ENCODE measurements around the gene ACOX1.

ACOX1 gene

DNA sequence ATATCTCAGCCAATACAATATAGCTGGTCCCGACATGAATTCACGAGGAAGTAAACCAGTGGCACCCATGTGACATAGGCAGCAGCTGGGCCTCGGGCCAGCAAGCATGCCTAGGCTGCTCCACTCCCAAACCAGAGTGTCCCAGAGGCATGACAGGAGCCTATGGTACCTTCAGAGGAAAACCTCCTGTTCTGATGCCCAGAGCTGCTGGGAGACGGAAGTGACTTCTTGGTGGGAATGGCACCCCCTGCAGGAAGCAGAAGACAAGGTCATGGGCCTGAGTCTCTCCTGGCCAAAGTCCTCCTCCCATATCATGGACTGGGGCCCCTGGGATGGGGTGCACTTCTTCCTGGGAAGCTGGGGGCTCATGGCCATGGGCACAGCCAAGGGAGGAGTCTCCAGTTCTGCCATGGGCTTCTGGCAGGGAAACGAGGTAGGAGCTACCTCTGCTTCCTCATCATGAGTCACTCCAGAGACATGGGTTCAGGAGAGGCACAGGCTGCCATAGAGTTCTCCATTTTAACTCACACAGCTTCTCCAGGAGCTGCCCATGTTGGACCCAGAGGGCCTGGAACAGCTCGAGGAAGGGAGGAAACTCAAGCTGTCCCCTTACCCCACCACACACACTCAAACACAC is 51.6 kb downstream of the ACOX1 start:
- DNase-seq: no peak

DNA sequence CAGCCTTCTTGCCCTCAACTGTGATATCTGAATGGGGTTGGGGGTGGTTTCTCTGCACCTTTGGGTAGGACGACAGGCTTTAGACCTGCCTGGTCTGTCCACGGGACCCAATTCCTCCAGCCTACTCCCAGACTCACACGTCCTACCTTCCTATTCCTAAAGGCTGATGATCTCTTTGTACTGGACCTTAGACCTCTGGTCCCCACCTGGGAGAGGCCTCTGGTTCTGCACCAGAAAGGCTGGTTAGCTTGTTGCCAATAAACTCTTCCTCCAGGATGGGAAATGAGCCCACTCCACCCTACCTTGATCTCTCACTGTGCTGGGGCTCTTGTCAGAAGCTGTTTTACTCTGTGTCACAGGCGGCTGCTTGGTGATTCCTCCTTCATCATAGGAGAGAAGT is 52.5 kb downstream of the ACOX1 start:
- DNase-seq: no peak

DNA sequence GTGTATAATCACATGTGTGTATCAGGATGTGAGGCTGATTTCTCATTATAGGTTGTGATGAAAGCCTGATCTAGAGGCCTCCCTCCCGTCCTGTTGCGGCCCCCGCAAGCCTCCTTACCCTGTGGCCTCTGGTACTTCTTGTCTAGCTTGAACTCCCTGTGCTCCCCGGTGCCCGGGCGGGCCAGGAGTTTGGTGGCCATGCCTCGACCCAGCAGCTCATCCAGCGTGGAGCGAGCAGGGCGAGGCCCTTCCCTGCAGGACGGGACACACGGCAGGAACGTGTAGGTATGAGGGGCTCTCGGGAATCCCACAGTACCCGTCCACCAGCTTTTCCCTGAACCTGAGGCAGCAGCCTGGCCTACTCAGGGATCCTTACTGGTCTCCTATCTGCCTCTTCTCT is 53.1 kb downstream of the ACOX1 start:
- DNase-seq: no peak

GRCh38 chr17:75925103-75925502 is 53.9 kb downstream of the ACOX1 start:
- DNase-seq: no peak

DNA sequence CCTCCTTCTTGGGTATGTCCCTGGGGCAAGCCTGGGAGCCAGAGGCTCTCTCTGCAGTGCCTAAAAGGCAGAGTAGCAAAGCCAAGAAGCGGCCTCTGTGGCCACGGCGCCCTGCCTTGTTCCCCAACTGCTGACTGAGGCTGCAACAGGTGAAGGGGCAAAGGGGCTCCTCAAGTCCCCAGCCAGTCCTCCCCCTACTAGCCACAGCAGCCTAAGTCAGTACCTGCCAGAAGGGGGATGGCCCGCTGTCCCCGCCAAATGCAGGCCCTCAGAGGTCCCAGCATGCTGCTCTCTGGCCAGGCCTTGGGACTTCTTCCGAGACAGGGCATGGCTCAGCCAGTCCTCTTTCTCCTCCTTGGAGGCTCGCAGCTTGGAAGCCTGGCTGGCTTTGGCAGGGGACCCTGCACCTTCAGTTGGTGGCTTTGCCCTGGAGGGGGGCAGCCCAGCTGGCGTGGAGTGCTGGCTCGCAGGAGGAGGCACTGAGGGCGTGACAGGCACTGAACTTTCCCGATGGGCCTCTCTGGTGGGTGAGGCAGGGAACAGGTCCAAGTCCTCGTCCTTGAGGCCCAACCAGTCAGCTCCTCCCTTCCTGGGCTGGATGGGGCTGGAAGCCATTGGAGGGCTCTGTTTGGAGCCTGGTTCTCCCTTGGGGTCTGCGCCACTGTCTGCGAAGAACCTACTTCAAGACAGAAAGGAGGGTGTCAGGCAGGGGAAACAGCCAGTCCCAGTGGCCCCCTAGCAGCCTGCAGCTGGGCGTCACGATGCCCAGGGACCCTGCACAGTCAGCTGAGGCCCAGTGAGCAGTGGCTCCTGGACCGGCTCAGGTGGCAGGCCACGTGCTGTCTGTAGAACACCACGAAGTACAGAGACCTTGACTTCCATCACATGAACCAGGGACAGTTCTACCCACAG is 55.7 kb downstream of the ACOX1 start:
- no peak for DNase-seq

DNA sequence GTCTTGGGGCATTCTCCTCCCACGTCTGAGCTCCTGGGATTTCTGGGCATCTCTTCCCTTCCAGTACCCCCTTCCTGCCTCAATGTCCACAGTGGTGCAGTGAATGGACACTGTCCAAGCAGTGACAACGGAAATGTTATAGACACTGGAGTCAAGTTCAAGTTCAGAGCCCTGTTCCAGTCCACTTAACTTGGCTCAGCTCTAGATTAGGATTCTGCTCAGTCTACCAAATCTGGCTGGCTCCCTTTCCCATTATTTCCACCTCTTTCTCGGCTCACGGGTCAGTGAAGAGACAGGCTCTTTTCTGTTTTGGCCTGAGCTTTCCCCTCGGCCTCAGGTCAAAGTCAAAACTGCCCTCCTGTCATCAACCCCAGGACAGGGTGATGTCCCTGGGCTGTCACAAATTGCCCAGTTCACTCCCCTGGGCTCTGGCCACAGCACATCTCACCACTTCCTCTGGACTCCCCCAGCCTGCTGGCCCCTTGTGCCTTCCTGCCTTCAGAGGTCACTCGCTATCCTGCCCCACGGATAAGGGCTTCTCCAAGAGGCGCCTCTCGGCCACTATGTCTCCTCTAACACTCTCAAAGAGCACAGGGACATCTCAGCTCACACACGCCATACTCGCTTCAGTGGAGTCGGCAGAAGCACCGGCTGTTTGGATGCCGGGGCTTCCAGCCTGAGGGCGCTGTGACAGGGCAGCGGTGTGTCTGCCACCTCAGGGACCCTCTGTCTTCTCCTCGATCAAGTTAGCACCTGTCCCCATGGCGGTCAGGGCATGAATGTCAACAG is 56.6 kb downstream of the ACOX1 start:
- no peak for DNase-seq

DNA sequence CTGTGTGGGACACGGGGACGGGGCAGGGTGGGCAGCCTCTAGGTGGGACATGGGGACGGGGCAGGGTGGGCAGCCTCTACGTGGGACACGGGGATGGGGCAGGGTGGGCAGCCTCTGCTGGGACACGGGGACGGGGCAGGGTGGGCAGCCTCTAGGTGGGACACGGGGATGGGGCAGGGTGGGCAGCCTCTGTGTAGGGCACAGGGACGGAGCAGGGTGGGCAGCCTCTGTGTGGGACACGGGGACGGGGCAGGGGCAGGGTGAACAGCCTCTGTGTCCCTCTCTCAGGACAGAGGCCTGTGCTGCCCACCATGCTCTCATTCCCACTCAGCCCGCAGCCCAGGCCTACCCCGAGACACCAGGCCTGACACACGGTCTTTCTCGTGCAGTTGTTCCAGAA is 57.4 kb downstream of the ACOX1 start:
- DNase-seq: no peak

DNA sequence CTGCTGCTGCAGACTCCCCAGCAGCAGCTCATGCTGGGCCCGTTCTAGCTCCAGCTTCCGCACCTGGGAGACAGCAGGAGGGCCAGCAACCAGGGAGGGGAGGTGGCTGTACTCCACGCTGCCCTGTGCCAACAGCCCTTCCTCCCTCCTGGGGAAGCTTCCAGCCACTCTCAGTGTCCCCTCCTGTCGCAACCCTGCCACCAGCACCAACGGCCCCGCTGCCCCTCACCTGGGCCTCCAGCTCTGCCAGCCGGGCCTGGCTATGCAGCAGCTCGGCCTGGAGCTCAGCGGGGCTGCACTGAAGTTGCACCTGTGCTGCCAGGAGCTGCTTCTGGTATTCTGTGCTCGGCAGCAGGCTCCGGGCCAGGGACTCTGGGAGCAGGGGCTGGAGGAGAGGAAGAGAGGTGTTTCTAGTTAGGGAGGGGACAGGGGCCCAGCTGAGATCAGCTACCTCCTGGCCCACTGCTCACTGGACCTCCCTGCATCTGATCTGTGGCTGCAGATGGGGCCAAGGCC is 58.9 kb downstream of the ACOX1 start:
- no peak for DNase-seq

- DNase-seq: no peak
These were observed 59.4 kb downstream of the ACOX1 start for GRCh38 chr17:75919611-75920010.

DNA sequence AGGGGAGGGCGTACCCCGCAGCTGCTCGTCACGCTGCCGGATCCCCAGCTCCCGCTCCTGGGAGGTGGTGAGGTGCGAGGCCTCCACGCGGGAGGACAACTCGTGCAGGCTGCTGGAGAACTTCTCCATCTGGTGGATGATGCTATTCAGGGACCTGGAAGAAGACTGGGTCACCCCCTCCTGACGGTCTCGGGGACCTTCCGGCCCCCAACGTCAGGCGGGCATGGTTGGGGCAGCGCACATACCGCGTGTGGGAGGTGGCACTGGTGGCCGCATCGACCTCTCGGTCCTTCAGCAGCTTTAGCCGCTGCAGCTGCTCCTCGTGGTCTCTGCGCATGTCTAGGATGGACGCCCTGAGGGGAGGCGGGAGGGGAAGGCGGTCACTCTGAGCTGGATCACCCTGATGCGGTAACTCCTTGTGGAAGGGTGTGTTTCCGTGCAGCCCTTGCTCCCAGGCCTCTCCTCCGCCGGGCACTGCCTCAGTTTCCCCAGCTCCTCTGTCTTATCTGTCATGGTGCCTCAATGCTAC is 61.0 kb downstream of the ACOX1 start:
- DNase-seq: peak; percentile 40

DNA sequence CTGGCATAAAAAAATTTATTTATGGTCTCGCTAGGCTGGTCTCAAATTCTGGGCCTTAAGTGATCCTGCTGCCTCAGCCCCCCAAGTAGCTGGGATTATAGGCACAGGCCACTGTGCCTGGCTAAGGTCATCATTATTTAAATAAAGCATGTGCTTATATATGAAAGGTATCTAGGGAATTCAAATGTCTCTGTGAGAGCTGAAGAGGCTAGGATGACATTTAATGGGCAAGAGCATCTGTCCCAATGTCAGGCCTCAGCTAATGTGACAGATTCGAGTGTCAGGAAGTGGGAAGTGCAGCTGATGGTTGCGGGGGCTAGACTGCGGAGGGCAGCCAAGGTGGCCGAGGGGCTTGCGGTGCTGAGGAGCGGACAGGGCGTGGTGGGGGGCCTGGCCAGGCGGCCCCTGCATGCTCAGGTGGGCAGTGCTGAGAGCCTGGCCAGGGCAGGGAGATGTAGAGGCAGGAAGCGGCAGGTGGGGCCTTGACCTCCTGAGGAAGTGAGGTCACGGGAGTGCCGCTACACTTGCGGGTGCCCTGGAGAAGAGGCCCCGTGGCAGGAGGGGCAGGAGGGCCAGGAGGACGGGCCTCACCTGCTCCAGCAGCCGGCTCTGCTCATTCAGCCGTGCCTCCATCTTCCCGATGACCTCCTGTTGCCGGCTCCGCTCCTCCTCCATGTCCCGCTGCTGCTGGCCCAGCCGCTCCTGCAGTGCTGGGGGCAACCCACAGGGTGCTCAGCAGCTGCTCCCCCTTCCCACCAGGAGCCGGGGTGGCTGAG is 61.6 kb downstream of the ACOX1 start:
- no peak for DNase-seq

- DNase-seq: no peak
These were observed 63.7 kb downstream of the ACOX1 start for GRCh38 chr17:75915268-75915667.

DNA sequence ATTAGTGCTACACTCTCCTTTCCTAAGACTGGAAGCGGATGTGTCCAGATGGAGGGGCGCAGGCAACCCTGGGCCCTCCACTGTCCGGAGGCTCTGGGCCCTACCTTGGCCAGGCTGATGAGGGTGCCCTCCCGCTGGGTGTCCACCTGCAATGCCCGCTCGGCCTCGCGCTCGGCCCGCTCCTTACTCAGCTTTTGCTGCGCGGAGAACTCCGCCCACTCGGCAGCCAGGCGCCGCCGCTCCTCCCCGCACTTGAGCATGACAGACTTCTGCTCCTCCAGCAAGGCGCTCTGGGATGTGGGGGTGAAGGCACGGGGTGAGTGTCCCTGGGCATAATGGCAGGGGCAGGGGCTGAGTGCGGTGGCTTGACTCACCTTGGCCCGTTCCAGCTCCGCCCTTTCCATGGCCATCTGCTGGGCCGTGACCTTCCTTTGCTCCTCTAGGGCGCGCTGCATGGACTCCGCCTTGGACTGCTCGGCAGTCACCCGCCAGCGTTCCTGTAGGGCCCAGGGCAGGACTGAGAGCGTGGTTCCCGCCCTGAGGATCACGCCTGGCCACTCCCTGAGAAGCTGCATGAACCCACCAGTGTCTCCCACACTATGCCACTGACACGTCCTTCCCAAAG is 64.2 kb downstream of the ACOX1 start:
- DNase-seq: no peak

GRCh38 chr17:75913537-75914210 is 65.3 kb downstream of the ACOX1 start:
- DNase-seq: no peak

DNA sequence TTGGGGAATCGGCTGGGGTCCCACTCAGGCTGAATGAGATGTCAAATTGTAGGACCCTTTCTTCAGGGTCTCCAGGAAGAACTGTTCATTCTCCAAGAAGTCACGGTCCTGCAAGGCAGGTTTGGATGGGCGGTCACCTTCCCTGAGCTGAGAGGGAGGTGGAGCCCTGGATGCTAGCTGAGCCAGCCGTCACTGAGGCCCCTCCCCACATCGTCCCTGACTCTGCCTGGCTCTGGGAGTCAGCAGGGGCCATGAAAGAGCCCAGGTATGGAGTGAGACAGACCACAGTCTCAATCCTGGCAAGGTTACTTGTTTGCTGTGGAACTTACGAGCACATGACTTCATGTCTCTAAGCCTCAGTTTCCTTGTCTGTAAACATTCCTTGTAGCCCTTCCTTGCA is 68.3 kb downstream of the ACOX1 start:
- DNase-seq: no peak

- DNase-seq: no peak
These were observed 69.1 kb downstream of the ACOX1 start for GRCh38 chr17:75909812-75910274.

GRCh38 chr17:75909051-75909811 is 69.7 kb downstream of the ACOX1 start:
- DNase-seq: no peak

GRCh38 chr17:75908201-75908600 is 70.8 kb downstream of the ACOX1 start:
- no peak for DNase-seq

DNA sequence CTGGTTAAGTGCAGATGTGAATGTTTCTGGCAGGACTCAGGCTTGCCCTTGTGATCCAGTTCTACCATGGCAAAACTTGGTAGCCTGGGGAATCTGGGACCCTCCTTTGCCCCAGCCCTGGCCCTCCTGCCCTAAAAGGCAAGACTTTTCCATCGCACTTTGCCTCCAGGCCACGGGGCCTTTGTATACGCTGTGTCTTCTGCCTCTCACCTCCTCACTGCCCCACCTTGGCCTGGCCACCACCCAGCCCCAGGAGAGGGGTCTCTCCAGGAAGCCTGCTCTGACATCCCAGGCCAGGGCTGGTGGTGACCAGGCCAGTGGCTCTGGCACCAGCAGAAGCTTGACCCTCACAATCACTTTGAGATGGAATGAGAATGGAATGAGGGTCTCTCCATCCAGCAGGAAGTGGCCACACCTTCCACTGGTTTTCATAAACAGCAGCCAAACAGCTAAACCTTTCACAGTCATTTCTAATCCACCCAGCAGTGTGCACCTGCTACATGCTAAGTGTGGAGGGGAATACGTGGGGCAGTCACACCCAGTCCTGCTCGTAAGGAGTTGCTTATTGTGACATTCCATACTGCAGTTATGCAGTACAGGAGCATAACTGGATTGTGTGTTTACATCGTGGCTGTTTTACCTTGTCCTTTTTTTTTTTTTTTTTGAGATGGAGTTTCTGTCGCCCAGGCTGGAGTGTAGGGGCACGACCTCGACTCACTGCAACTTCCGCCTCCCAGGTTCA is 72.7 kb downstream of the ACOX1 start:
- no peak for DNase-seq

Measured in retina (tissue), 1 donor.